Activated T-helper 1 cell treated with anti-CD3 and anti-CD28 coated beads, Interleukin-2, amount 50 U/mL, for 16 hours (primary cell): ENCODE data around the gene FLT3.
"Not testable (repeated sequence)": the region's sequence is repeated elsewhere in the genome, so short reads cannot be mapped to it uniquely, and the experiment has no call there.

Source experiments
- DNase-seq, 2 donors: peaks; one replicate each; pipeline ENCODE4 v3.0.0-alpha.2; 2020; ENCODE audit warnings: low read depth in 1 of 2, low spot score in 1 of 2

The FLT3 gene

DNA sequence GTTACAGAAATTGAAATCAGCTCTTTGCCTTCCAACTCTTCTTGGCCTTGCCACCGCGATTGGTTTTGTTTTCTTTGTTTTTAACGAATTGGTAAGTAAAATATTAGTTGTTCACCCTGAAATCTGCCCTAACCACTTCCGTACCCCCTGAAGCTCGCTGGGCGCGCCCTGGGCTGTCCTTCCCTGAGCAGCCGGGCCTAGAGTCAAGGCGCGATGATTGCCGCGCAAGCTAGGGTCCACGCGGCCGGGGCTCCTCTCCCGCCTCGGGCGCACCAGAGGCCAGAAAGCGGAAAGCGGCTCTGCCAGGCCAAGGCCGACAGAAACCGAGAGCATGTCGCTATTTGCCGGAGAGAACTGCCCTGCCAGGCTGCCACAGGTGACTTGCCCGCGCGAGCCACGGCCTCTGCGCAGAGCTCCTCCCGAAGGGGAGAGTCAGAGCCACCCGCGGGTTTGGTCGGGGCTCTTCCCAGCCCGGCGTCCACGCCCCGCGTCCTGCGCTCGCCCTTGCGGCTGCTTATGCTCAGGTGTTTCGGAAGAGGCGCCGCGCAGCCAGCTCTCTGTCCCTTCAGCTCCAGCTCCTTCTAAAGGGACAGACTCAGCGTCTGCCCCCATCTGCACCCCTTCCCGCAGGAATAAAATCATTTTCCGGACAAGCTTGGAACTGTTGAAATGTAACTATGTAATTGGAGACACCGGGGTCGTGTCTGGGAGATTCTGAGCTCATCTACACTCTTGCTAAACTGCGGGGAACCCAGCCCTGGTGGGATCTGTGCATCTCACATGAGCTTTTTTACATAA is 124.6 kb downstream of the FLT3 start:
- no peak for DNase-seq

- DNase-seq: no peak
Measured at GRCh38 chr13:27973961-27974662, 126.3 kb downstream of the FLT3 start.

- no peak for DNase-seq
Measured at GRCh38 chr13:27973291-27973690, 127.1 kb downstream of the FLT3 start.

DNA sequence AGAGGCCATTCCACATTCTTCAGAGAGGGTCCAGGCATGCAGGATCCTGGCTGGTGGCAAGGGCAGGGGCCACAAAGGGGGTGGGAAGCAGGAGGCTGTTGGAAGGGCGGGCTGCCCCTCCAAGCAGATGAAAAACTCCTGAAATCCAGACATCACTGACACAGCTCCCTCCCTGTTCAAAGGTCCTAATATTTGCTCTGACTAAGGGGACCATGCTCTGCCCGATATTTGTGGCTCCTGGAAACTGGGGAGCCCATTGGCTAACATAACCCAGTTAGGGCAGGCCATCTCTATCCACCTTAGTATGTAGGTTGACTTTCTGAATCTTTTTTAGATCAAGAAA is 127.9 kb downstream of the FLT3 start:
- no peak for DNase-seq

GRCh38 chr13:27971776-27972477 is 128.4 kb downstream of the FLT3 start:
- no peak for DNase-seq

- DNase-seq: no peak
Measured at GRCh38 chr13:27971236-27971645, 129.1 kb downstream of the FLT3 start.

- DNase-seq: no peak
Measured at GRCh38 chr13:27970382-27971235, 129.8 kb downstream of the FLT3 start.

DNA sequence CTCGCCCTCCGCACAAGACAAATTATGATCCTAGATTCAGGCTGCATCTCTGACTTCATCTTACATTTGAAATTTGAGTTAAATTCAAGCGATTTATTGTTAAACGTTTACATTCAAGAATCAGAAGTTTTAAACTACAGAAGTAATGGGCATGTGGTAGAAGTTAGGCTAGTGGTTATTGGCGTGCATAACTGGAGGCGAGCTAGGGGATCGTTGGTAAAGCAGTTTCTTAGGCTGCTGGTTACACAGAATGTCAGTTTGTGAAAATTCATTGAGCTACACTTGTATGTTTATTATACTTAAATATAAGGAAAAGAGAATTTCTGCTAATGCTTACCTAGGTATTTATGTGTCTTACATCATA is 130.5 kb downstream of the FLT3 start:
- no peak for DNase-seq

GRCh38 chr13:27969082-27969865 is 131.1 kb downstream of the FLT3 start, which contains the start of gene CDX2:
Gene CDX2 (minus strand): TSS chr13:27969315. CDS start chr13:27969006, 309 bp downstream.
- no peak for DNase-seq

- no peak for DNase-seq
Measured at GRCh38 chr13:27968316-27969081, 131.9 kb downstream of the FLT3 start.

- no peak for DNase-seq
Measured at GRCh38 chr13:27967736-27968315, 132.6 kb downstream of the FLT3 start.

- no peak for DNase-seq
Measured at GRCh38 chr13:27967203-27967735, 133.1 kb downstream of the FLT3 start.

DNA sequence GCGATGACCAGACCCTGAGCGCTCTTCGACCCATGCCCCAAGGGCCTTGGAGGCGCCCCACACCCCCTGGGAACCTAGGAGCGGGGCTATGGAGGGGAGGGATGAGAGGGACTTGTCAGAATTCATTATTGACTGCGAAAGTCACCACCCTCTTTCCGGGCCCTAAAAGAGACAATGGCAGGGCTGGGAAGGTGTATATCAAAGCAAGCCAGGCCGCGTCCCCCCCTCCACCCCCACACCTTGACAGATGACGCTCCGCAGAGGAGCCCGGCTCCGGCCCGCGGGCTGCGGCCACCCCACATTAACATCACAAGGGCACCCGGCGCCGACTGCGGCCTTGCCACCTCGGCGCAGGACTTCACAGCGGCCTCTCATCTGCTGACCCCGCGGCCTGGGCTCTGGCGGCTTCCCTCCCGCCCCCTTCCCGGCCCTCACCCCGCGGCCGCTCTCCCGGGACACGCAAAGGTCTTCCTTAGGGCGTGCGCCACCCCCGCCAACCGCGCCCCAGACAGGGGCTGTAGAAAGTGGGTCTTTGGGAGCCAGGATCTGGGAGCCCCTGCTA is 133.7 kb downstream of the FLT3 start:
- DNase-seq: no peak

DNA sequence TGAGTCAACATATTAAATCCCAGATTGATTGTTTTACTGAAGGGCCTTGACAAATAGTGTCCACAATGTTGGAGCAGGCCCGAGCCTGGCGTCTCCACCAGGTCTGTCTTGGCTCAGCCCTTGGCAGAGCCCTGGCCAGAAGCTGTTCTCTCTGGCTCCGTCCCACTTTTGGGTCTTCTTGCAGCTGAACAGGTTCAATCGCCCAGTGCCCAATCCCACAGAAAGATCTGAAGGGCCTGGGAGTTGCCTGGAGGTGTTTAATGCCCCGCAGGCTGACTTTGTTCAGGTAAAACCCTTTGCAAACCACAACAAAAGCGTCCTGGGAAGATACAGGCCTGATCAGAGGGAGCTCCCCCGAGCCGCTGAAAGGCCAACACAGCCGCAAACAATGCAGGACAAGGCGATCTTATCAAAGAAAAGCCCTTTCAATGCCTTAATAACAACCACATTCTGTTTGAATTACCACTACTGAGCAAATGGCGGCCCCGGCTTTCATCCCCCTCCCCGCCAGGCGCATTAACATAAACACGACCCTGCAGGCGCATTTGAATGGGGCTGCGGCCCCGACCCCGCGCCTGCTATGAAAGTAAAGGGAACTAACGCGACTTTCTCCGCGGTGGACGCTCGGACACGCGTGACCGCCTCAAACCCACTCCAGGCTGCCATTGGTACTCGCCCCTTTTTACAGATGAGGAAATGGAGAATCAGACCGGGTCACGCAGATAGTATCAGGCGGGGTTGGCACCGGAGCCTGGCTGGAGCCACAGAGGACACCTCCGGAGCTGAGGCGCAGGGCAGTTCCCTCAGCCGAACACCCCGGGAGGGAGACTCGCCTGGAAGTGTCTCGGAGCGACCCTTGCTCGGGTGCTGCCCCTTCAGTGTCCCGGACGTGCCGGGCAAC is 134.4 kb downstream of the FLT3 start:
- no peak for DNase-seq

GRCh38 chr13:27965343-27965739 is 135.0 kb downstream of the FLT3 start:
- DNase-seq: no peak

DNA sequence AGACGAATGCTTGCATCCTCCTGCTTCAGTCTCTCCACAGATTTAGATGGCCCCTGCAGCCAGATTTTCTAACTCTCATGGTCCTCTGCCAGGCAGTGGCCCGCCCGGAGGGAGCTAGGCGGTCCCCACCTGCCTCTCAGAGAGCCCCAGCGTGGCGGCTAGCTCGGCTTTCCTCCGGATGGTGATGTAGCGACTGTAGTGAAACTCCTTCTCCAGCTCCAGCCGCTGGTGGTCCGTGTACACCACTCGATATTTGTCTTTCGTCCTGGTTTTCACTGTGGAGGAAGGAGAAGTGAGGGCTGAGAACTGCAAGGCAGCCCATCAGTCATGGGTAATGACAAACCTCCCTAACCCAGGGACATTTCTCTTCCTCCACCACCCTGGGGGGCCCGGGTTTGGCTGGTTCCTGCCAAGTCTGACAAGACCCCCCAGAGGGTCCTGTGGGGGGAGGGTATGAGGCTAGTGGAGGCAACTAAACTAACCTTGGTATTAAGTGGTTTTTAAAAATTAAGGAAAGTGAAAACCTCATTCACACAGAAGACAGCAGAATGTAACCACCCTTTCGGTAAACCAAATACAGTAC is 135.5 kb downstream of the FLT3 start:
- DNase-seq: no peak

DNA sequence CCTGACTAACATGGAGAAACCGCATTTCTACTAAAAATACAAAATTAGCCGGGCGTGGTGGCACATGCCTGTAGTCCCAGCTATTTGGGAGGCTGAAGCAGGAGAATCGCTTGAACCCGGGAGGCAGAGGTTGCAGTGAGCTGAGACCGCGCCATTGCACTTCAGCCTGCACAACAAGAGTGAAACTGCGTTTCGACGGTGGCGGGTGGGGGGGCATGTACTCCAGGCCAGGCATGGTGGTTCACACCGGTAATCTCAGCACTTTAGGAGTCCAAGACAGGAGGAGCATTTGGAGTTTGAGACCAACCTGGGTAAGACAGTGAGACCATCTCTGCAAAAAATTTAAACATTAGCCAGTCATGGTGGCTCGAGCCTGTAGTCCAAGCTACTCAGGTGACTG is 136.2 kb downstream of the FLT3 start:
- not testable (repeated sequence) for DNase-seq
